HS-5 (cell line): ENCODE measurements around the gene CCDC137.

Experiments used
- DNase-seq: peaks from one replicate; pipeline ENCODE4 v3.0.0-alpha.2; 2012; ENCODE audit warnings: low read depth

The CCDC137 gene

GRCh38 chr17:81715872-81716673 lies 49.5 kb downstream of the CCDC137 start:
- DNase-seq: no peak

DNA sequence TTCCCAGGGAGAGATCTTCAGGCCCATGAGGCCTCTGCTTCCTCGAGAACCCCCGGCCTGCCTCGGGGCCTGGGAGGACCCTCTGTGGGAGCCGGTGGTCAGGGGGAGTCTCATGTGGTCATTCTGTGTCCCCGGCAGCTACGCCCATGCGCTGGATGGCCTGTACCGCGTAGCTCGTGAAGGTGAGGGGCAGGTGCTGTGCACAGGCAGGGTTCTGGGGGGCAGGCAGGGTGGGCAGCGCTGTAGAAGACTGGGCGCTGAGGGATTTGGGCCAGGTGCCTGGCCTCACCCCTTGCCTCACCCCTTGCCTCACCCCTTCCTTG lies 50.1 kb downstream of the CCDC137 start:
- DNase-seq: no peak

DNA sequence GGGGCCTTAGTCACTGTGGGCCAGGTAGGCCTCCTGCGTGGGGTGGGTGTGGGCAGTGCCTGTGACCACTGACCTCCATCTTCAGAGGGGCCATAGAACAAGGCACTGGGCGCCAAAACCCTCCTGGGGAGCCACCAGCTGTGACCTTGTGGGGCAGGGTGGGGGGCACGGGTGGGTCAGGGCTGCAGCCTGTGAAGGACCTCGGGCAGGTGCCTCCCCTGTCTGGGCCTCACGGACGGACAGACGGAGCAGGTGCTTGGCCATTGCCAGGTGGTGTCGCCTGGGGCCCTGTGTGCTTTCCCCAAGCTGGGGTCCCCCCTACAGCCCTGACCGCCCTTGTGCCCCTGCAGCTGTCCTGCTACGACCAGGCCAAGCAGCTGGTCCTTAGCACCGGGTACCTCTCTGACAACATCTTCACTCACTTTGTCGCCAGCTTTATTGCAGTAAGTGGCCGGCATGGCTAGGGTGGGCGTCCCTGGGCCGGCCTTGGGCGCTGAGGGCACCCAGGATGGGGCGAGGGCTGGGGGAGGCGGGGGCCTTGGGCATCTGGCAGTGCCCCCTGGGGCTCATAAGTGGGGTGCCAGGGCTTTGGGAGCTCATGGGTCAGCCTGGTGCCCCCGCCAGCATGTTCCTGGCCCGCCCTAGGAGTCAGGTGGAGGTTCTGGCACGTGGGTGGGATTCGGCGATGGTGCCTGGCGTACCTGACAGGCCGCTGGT lies 50.7 kb downstream of the CCDC137 start:
- DNase-seq: no peak

DNA sequence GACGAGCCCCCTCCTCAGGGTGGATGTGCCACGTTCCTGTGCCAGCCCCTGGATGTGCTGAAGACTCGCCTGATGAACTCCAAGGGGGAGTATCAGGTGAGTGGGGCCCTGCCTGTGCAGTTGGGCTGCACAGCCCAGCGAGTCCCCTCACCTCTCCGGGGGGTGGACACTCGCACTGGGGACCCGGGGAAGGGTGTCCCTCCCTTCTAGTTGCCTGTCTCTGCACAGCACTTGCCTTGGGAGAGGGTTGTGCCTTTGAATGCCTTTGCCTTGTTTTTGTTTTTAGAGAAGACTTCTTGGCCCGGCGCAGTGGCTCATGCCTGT lies 51.2 kb downstream of the CCDC137 start:
- no peak for DNase-seq

DNA sequence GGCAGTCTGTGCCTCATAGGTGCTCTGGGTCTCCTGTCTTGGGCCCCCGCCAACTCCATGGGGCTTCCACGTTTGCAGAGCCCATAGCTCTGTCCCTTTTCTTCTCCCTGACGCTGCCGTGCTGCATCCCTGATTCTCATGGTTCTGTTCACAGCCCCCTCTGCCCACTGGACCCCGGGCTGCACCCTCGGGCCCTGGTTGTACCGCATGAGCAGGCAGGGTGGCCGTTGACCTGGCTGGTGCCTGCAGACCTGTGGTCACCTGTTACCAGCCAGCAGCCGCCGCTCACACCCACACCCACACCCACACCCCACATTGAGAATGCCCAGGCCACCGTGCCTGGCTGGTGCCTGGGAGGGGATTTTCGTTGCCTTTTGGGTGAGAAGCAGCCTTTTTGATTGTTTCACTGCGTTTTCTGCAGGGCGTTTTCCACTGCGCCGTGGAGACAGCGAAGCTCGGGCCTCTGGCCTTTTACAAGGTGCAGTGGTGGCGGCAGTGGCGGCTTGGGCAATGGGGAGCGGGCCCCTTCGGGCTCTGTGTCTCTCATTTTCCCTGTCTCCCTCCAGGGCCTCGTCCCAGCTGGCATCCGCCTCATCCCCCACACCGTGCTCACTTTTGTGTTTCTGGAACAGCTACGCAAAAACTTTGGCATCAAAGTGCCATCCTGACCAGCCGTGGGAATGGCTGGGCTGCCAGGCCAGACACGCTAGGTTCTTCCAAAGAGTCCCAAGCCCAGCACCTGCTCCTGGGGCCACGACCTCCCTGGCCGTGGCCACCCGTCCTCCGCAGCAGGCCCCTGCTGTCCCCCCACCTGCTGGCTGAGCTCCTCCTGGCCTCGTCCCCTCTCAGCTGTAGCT lies 53.1 kb downstream of the CCDC137 start:
- no peak for DNase-seq

- no peak for DNase-seq
Measured at GRCh38 chr17:81720267-81721071, 53.9 kb downstream of the CCDC137 start.

GRCh38 chr17:81722184-81723120 lies 55.9 kb downstream of the CCDC137 start:
- DNase-seq: no peak
